NCI-H510A (cell line): Measurements from ENCODE around the gene RPS6KC1.
A peak's percentile ranks its signal among the peaks of the same experiment; 100 is the strongest.
"Not testable (repeated sequence)": the region's sequence is repeated elsewhere in the genome, so short reads cannot be mapped to it uniquely, and the experiment has no call there.

Experiments
- DNase-seq: peaks from one replicate; lab custom pipeline; 2025; lab: John Stamatoyannopoulos, UW

RPS6KC1 gene

DNA sequence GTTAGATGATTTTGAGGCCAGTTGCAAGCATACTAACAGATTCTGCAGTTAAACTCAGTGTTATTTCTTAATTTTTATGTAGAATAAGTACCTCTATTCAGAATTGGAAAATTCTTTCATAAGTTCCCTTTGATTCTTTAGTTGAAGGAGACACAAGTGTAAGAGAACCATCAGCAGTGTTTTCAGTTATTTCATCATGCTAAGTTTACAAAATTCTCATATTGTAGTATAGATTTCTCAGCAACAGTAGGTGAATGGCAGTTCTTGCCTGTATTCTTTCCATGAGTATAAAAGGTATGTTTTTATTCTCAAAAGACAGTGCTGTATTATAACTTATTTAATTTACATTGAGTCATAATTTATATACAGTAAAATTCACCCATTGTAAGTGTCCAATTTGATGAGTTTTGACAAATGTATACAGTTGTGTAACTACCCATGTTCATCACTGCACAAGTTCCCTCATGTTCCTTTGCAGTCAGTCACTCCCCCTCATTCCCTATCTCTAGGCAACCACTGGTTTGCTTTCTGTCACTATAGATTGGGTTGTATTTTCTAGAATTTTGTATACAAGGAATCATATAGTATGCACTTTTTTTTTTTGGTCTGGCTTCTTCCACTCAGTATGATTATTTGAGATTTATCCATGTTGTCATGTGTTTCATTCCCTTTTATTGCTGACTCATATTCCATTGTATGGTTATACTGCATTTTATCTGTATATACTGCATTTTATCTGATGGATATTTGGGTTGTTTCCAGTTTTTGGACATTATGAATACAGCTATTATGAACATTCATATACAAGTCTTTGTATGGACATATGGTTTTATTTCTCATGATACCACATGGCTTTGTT lies 3.9 kb downstream of the RPS6KC1 start:
- no peak for DNase-seq

DNA sequence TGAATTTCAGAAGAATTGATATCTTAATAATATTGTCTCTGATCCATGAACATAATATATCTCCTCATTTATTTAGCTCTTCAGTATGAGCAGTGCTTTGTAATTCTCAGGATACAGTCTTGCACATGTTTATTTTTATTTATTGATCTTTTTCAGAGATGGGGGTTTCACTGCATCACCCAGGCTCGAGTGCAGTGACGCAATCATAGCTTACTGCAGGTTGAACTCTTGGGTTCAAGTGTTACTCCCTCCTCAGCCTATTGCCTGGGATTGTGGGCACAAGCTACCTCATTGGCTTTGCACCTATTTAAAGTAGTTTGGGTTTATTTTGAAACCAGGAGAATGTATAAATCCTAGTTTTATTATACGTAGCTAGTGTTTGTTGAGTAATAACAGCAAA lies 4.7 kb downstream of the RPS6KC1 start:
- no peak for DNase-seq

DNA sequence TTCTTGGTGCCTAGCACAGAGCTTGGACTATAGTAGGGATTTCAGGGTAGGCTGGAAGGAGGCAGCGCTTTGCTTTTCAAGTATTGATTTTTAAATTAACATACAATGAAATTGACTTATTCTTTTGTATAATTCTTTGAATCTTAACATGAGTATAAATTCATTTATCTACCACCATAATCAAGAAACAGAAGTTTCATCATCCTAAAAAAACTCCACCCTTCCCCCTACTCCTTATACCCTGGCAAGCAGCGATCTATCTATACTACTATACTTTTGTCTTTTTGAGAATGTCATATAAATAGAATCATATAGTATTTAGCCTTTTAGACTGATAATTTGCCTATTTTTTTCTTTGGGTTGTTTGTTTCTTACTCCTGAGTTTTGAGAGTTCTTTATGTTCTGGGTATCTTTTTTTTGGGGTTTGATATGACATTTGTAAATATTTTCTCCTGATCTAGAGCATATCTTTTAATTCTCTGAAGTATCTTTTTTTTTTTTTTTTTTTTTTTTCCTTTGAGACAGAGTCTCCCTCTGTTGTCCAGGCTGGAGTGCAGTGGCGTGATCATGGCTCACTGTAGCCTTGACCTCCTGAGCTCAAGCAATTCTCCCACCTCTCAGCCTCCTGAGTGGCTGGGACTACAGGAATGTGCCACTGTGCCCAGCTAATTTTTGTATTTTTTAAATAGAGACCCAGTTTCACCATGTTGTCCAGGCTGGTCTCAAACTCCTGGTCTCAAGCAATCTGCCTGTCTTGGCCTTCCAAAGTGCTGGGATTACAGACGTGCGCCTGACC lies 6.4 kb downstream of the RPS6KC1 start:
- no peak for DNase-seq

DNA sequence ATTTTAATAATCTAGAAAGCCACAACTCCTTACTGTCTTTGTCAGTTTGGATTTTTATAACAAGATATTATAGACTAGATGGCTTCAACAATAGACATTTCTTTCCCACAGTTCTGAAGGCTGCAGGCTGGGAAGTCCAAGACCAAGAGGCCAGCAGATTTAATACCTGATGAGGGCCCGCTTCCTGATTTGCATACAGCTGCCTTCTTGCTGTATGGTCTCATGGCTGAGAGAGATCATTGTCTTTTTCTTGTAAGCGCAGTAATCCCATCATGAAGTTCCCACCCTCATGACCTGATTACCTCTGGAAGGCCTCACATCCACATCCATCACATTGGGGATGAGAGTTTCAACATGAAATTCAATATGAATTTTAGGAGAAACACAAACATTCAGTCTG lies 9.8 kb downstream of the RPS6KC1 start:
- peak; percentile 82 for DNase-seq

DNA sequence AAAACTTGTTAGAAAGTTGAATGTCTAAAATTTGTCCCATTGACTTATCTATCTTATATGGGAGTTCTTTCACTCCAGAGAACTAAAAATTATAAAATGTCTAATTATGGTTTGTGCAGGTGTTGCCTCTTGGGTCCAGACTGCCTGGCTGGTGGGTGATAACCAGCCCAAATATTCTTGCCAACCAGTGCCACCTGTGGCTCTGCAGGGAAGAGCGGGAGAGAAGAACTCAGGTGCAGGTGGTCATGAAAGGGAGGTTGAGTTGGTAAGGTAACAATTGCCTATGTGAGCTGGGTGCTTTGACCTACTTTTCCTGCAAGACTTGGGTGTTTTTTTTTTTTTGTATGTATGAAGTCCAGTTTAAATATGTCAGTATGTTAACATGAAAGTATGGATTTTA lies 10.2 kb downstream of the RPS6KC1 start:
- DNase-seq: peak; percentile 56

DNA sequence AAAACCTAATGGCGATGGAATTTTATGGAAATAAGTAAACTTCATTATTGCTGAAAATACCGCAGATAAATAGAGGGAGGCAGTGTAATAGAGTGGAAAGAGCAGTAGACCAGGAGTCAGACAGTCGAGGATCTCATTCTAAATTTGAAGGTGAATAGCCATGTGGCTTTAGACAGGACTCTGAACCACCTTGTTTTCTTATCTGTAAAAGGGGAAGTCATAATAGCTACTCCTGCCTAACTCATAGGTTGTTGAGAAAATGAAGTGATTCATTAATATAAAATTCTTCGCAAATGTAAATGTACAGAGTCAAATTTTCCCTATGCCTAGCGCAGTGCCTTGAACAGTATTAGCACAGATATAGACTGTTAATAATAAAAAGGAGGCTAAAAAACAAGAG lies 14.8 kb downstream of the RPS6KC1 start:
- DNase-seq: no peak

DNA sequence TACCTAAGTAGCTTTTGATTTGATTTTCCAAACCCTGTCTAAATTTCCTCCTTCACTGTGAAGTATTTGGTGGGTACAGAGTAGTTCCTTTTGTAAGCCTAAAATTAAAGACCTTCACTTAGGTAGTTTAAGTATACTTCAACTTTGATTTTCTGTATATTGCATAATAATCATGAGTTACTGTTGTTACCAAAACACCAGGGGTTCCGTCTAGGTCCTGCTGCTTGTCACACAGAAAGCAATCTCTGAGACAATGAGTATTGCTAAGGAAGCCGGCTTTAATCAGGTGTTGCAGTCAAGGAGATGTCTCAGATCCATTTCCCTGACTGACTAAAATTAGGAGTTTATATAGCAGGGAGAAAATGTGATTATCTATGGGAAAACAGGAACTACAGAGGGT lies 15.3 kb downstream of the RPS6KC1 start:
- DNase-seq: no peak

DNA sequence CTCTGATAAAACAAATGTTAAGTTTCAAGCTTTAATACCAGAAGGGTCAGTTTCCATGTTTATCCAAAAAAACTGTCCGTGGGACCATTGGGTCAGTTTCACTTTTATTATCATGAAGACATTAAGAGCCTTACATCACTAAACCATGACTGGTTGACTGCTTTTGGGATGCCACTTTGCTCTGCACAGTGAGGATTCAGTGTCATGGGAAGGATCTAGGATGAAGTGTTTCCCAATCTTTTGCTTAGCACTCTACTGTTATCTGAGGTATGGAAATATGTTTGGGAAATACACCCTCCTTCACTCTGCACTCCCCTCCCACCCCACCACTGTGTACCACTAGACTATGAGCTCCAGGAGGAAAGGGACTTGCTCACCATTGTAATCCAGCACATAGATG lies 16.3 kb downstream of the RPS6KC1 start:
- DNase-seq: no peak

DNA sequence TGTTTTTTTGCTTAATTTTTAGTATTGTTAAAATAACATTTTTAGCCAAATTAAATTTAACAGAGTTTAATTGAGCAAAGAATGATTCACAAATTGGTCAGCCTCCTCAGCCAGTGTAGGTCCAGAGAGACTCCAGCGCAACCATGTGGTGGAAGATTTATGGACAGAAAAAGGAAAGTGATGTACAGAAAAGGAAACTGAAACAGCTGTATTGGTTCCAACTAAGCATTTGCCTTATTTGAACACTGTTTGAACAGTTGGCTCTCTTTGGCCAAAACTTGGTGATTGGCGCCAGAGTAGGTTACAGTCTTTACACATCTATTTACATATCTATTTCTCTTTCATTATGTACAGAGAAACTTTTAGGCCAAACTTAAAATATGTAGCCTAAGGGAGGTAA lies 19.4 kb downstream of the RPS6KC1 start:
- DNase-seq: no peak

DNA sequence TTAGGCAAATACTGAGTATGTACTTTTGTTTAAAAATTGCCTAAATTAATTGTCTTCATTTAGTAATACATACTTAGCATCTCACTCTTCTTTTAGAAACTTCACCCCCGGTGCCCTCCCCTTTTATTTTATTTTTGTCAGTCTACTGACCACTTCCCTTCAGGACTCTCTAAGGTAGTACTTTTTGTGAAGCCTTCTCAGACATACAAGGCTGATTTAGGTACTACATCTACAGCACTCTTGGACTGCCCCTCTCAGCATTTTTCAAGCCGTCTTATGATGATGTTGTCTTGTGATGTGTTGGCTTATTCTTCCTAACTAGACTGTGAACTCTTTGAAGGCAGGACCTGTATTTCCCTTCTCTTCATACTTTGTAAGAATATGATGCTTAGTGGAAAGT lies 24.7 kb downstream of the RPS6KC1 start:
- no peak for DNase-seq

DNA sequence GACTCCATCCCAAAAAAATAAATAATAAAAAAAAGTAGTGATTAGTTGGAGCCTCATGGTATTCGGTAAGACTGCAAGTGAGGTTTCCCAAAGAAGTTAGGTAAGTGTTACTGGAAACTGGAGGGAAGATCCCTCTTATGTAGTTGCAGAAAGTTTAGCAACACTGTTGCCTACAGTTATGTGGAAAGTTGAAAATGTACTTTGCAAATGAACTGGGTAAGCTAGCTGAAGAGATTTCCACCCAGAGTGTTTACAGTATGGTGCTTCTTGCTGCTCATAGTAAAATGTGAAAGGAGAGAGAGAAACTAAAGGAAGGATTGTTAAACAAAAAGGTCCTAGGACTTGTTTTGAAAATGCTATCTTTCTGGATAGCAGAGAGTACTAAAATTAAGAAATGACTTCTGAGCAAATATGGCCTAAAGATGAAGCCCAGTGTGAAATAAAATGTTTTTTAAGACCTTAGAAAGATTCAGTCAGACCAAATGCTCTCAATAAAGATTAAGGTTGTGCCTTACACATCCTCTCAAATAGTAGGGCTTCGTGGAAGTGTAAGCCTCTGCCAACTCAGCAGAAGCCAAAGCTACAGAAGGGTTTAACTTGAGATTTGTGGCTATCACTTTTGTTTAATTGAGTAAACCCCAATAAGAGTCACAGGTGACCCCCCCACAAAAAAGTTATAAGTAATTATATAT lies 31.5 kb downstream of the RPS6KC1 start:
- DNase-seq: no peak

DNA sequence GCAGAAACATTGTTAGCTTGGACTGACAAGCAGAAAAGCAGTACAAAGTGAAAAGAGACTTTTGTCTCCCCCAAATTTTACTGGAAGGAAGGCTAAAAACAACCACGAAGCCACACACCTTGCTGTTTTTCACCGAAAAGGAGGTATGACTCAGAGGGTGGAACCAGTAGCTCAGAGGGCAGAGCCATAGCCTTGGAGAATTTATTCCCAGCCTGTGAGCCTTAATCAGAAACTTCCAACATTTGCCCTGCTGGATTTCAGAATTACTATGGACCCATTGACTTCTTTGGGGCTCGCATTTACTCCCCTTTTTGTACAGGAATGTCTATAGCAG lies 32.0 kb downstream of the RPS6KC1 start:
- DNase-seq: no peak

DNA sequence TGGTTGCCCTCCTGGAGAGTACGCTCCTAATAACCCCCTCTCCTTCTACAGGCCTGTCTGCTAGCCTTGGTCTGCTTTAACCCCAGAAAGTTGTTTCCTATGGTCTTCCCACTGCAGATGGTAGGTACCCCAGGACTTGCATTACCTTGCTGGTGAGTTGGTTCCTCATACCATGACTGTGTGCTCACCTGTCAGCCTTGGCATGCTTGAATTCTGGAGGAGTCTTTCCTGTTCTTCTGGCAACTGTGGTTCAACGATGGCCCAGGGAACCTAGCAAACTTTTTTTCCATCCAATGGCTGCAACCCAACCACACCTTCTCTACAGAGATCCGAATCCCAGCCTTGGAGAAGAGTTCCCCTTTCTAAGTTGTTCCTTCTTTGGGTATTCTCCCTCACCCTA lies 36.9 kb downstream of the RPS6KC1 start:
- no peak for DNase-seq

DNA sequence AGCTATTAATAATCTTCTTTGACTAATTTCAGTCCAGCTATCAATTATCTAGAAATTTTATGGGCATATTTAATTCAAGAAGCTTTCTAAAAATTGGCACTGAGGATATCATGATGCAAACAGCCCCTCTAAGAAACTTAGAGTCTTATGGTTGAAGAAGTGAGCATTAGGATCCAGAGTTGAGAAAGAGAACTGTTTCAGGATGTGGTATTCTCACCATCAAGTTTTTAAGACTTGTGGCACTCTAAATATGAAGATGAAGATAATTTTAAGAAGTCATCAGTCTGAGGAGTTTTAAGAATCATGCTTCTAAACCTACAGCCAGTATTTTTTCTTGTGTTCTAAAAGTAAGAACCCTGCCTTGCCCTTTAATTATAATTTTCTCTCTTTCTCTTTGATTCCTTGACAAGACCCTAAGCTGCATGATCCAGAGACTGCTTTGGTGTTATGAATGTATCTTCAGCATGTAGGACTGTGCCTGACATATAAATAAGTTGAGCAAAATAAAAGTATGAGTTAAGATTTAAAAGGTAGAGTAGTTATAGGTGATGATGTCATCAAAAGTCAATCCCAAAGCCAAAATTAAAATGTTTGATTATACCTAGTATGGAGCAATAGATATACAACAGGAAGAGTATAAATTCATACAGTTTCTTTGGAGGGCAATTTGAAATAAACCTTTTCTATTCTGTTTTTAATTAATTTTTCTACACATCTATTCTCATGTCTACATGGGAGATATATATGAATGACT lies 39.1 kb downstream of the RPS6KC1 start:
- DNase-seq: no peak

DNA sequence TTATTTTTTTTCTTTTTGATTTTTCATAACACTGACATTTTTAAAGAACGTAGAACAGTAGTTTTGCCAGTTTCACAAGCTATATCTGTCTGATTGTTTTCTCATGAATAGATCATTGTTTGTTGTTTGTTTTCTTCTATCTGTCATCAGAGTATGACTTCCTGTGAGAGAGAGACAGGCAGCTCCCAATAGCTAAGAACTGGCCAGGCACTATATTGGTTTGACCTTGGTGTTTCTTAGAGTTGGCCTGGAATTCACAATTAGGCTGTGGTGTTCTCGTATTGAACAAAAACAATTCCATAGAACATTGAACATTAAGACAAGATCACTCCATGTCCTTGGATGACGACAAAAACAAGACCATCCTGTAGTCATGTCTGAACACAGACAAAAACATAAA lies 43.4 kb downstream of the RPS6KC1 start:
- DNase-seq: no peak

DNA sequence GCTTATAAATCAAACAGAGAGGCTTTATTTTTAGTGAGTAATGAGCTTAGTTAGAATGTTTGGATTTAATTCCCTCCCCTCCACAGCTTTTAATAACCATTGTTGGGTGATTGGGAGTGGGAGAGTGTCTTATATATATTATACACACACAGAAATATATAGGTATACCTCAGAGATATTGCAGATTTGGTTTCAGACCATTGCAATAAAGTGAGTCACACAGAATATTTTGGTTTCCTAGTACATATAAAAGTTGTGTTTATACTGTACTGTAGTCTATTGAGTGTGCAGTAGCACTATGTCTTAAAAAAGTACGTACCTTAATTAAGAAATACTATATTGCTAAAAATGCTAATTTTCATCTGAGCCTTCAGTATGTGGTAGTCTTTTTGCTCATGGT lies 44.4 kb downstream of the RPS6KC1 start:
- DNase-seq: no peak

DNA sequence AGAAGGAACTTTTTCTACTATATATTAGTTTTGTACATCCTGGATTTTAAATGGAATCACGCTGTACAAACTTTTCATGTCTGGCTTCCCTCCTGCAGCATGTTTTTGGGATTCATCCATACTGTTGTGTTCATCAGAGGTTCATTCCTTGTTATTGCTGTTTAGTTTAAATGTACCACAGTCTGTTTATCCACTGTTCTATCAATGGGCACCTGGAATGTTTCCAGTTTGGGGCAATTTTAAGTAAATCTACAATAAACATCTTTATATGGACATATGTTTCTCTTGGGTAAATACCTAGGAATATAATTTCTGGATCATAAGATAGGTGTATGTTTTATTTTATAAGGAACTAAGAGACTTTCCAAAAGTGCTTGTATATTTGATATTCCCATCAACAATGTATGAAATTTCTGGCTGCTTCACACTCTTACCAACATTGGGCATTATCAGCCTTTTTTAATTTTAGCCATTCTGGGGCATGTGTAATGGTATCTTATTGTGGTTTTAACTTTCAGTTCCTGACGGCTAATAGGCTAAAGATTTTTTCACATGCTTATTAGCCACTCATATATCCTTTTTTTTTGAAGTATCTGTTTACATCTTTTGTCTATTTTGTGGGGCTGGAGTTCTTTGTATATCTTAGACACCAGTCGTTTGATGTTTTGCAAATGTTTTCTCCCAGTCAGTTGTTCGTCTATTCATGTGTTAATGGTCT lies 48.8 kb downstream of the RPS6KC1 start:
- no peak for DNase-seq

DNA sequence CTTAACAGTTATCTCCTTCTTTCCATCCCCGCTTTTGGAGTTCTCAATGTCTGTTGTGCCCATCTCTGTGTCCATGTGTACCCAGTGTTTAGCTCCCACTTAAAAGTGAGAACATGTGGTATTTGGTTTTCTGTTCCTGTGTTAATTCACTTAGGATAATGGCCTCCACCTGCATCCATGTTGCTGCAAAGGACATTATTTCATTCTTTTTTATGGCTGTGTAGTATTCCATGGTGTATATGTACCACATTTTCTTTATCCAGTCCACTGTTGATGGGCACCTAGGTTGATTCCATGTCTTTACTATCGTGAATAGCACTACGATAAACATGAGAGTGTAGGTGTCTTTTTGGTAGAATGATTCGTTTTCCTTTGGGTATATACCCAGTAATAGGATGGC lies 49.5 kb downstream of the RPS6KC1 start:
- not testable (repeated sequence) for DNase-seq

DNA sequence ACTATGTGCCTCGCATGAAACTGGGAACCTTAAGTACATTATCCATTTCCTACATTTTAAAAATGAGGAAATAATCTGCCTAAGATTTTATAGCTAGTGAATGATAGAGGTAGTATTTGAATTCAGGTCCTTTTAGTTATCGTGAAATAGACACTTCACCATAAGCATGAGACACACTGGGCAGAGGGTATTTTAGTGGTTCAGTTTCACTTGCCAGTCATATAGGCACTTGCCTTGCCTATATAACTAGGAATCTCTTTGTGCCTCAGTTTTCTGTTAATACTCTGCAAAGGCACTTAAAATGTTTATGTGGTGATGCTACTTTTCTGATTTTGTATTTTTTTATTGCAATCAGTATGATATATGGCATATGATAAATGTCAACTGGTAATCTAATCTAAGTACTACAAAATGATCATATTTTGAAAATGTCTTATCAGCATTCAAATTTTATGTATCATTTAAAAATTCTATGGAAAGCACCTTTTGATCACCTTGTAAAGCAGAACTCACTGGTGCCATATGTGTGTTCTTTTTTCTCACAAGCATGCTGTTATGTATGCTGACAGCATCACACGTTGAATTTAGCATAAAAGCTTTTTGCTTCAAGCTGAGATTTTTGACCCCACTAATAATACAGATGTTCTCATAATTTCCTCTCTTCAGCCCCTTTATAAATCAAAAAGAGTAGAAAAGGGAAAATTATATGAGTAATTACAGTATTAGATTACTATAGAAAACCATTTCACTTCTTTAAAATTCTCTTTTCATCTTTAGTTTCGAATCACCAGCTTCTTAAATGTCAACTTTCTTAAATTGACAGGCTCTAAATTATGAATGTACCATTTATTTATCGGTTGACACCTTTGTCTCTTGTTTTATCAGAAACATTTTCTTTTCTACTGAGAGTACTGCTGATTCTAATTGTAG lies 52.6 kb downstream of the RPS6KC1 start:
- DNase-seq: no peak

DNA sequence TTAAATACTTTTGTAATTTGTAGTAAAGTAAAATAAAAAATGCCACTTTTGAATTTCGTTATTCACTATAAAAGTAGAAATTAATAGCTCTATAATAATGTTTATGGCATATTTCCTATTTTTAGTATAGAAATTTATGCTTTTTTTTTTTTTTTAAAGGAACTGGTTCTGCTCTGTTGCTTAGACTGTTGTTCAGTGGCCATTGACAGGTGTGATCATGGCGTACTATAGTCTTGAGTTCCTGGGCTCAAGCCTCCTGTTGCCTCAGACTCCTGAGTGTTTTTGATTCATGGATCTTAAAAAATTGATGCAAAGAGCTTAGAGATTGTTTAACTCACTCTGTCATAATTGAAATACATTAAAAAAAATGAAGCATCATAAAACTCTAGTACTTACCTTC lies 53.6 kb downstream of the RPS6KC1 start:
- DNase-seq: no peak
